ENCODE data around the gene SYT3. TPM values are rescaled to one million over a fixed set of nuclear protein-coding genes. Genes with fewer than 3 reads are reported as not detected.

SYT3 gene
- total RNA-seq, result 1 to 10 TPM; 3.0 to 4.4 TPM

- Histone ChIP-seq H3K9me3 (no peaks in the 10 kb centered on the region), H3K4me3 (peak within 1 kb of the TSS; percentile 34 to 44), H3K36me3 (no peaks in the 10 kb centered on the region), H3K4me1 (replicated peaks) (peaks cover 4% of the 10 kb centered on the region), H3K27me3 (replicated peaks; ENCODE audit: insufficient read depth) (no peaks in the 10 kb centered on the region), H3K27ac (no peak within 1 kb of the TSS)
- peak; percentile 21 for TF ChIP-seq POLR2AphosphoS5 (IDR thresholded peaks at IDR 0.05)
- no peak for TF ChIP-seq POLR2A (IDR thresholded peaks at IDR 0.05)
- no peak for TF ChIP-seq CTCF (IDR thresholded peaks at IDR 0.05)
- peak; percentile 29 for DNase-seq (ENCODE audit: low spot score)
- WGBS, result 3% methylated on average over 60 of the region's 76 CpGs
- intact Hi-C loops (cut with DNase I), result no loop called here
Measured at GRCh38 chr19:50639121-50640112, at the start of gene SYT3. Gene SYT3, minus strand, starts transcription at chr19:50639881. Its CDS starts 2,470 bp downstream, at chr19:50637411.

GRCh38 chr19:50688766-50689165, 49.1 kb upstream of the SYT3 start:
- Histone ChIP-seq H3K9me3 (no peaks in the 10 kb centered on the region), H3K4me3 (no peak overlapping the region), H3K36me3 (no peaks in the 10 kb centered on the region), H3K27me3 (replicated peaks; ENCODE audit: insufficient read depth) (peaks cover 32% of the 10 kb centered on the region), H3K4me1 (replicated peaks) (no peaks in the 10 kb centered on the region), H3K27ac (no peak overlapping the region)
- 67% methylated on average over 17 of the region's 19 CpGs for WGBS
- intact Hi-C loops (cut with DNase I), result no loop called here
- TF ChIP-seq CTCF (IDR thresholded peaks at IDR 0.05), result no peak
- no peak for TF ChIP-seq POLR2AphosphoS5 (IDR thresholded peaks at IDR 0.05)
- no peak for TF ChIP-seq POLR2A (IDR thresholded peaks at IDR 0.05)
- no peak for DNase-seq (ENCODE audit: low spot score)

- Histone ChIP-seq H3K27me3 (replicated peaks; ENCODE audit: insufficient read depth) (peaks cover 23% of the 10 kb centered on the region), H3K36me3 (no peaks in the 10 kb centered on the region), H3K4me3 (no peak overlapping the region), H3K4me1 (replicated peaks) (no peaks in the 10 kb centered on the region), H3K9me3 (no peaks in the 10 kb centered on the region), H3K27ac (no peak overlapping the region)
- TF ChIP-seq POLR2AphosphoS5 (IDR thresholded peaks at IDR 0.05) (no peak), POLR2A (IDR thresholded peaks at IDR 0.05) (no peak)
- WGBS, result 26% methylated on average over 48 of the region's 50 CpGs
- no peak for DNase-seq (ENCODE audit: low spot score)
- intact Hi-C loops (cut with DNase I), result no loop called here
Measured at GRCh38 chr19:50686310-50687032, 46.8 kb upstream of the SYT3 start.

- H3K9me3 ChIP-seq, result no peaks in the 10 kb centered on the region
- intact Hi-C loops (cut with DNase I), result no loop called here
- no peak overlapping the region for H3K27ac ChIP-seq
- H3K36me3 ChIP-seq, result no peaks in the 10 kb centered on the region
- no peak overlapping the region for H3K4me3 ChIP-seq
- no peaks in the 10 kb centered on the region for H3K4me1 ChIP-seq (replicated peaks)
- peak; percentile 61 for DNase-seq (ENCODE audit: low spot score)
- TF ChIP-seq POLR2A (IDR thresholded peaks at IDR 0.05), result no peak
- TF ChIP-seq POLR2AphosphoS5 (IDR thresholded peaks at IDR 0.05), result no peak
- TF ChIP-seq CTCF (IDR thresholded peaks at IDR 0.05), result no peak
- no peaks in the 10 kb centered on the region for H3K27me3 ChIP-seq (replicated peaks; ENCODE audit: insufficient read depth)
- 12% methylated on average over 23 of the region's 23 CpGs for WGBS
Measured at GRCh38 chr19:50679177-50680125, 39.8 kb upstream of the SYT3 start.
